ENCODE results near the gene KRTAP23-1. TPM values are rescaled to one million over a fixed set of nuclear protein-coding genes. Genes with fewer than 3 reads are reported as not detected.

KRTAP23-1 gene
- total RNA-seq, 4 donors from 2014 or later = not detected

DNA sequence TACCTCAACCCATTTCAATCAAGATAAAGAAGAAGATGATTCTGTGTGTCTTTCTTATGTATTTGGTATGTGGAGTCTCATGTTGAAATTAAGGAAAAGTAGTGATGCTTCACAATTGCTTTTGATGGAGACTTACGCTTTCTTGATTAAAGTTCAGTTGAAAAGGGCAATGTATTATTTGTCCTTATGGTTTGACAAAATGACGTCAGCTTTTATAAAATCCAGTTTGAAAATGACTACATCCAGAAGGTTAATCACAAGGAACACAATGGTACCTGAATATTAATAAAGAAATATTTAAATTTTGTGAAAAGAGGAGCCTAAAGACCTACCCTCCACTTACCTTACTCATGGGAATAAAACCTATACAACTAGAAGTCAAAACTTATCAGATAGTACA lies 32.7 kb downstream of the KRTAP23-1 start:
- DNase-seq (ENCODE audit: low spot score in 2 of 2) = no peak

GRCh38 chr21:30306884-30307283 lies 41.5 kb downstream of the KRTAP23-1 start:
- WGBS = 71% methylated on average over 2 of the region's 2 CpGs
- no peaks in the 10 kb centered on the region for H3K4me1 ChIP-seq
- TF ChIP-seq, protein P1, sequence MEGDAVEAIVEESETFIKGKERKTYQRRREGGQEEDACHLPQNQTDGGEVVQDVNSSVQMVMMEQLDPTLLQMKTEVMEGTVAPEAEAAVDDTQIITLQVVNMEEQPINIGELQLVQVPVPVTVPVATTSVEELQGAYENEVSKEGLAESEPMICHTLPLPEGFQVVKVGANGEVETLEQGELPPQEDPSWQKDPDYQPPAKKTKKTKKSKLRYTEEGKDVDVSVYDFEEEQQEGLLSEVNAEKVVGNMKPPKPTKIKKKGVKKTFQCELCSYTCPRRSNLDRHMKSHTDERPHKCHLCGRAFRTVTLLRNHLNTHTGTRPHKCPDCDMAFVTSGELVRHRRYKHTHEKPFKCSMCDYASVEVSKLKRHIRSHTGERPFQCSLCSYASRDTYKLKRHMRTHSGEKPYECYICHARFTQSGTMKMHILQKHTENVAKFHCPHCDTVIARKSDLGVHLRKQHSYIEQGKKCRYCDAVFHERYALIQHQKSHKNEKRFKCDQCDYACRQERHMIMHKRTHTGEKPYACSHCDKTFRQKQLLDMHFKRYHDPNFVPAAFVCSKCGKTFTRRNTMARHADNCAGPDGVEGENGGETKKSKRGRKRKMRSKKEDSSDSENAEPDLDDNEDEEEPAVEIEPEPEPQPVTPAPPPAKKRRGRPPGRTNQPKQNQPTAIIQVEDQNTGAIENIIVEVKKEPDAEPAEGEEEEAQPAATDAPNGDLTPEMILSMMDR (IDR thresholded peaks at IDR 0.05) = no peak
- TF ChIP-seq POLR2A (IDR thresholded peaks at IDR 0.05) = no peak
- TF ChIP-seq EP300 (IDR thresholded peaks at IDR 0.05) = no peak
- TF ChIP-seq POLR2AphosphoS5 (IDR thresholded peaks at IDR 0.05) = no peak
- H3K36me3 ChIP-seq = no peaks in the 10 kb centered on the region
- no peak for DNase-seq (ENCODE audit: low spot score in 2 of 2)
- no peaks in the 10 kb centered on the region for H3K27me3 ChIP-seq
- no peak overlapping the region for H3K27ac ChIP-seq
- no peaks in the 10 kb centered on the region for H3K9me3 ChIP-seq
- no peak overlapping the region for H3K4me3 ChIP-seq

More for the DNA sequence above, 32.7 kb downstream of the KRTAP23-1 start:
- Histone ChIP-seq H3K27me3 (no peaks in the 10 kb centered on the region), H3K4me1 (no peaks in the 10 kb centered on the region), H3K4me3 (no peak overlapping the region), H3K36me3 (no peaks in the 10 kb centered on the region), H3K27ac (no peak overlapping the region), H3K9me3 (no peaks in the 10 kb centered on the region)
- TF ChIP-seq EP300 (IDR thresholded peaks at IDR 0.05) = no peak
- TF ChIP-seq POLR2A (IDR thresholded peaks at IDR 0.05) = no peak
- TF ChIP-seq, protein P1 (IDR thresholded peaks at IDR 0.05) = no peak
- TF ChIP-seq POLR2AphosphoS5 (IDR thresholded peaks at IDR 0.05) = no peak
- WGBS = 90% methylated on average over 2 of the region's 2 CpGs

DNA sequence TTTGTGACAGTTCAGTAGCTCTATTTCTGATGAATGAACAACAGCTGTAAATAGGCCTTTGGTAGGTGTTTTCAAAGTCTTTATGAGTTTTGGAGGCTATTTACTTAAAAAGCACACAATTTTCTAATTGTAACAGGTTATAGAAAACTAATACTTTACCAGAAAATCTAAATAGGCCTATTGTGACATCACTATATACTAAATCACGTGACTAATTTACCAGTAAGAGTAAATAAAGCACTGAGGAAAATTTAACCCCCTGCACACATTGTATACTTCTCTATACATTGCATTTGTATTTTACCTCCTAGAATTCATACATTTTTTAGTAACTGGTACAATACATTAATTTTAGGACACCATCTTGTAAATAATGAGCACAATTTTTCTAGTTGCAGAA lies 43.3 kb downstream of the KRTAP23-1 start:
- DNase-seq (ENCODE audit: low spot score in 2 of 2) = no peak
- Histone ChIP-seq H3K27ac (no peak overlapping the region), H3K4me1 (no peaks in the 10 kb centered on the region), H3K36me3 (no peaks in the 10 kb centered on the region), H3K9me3 (peaks cover 6% of the 10 kb centered on the region), H3K4me3 (no peak overlapping the region), H3K27me3 (no peaks in the 10 kb centered on the region)
- WGBS = 58% methylated on average over 1 of the region's 1 CpG
- TF ChIP-seq, protein P1 (IDR thresholded peaks at IDR 0.05) = no peak
- no peak for TF ChIP-seq EP300 (IDR thresholded peaks at IDR 0.05)
- no peak for TF ChIP-seq POLR2AphosphoS5 (IDR thresholded peaks at IDR 0.05)
- TF ChIP-seq POLR2A (IDR thresholded peaks at IDR 0.05) = no peak

Other genes with a start within 250 kb of the KRTAP23-1 start
- gene CLDN17, start 181.8 kb downstream of the KRTAP23-1 start, total RNA-seq = not detected
- gene CLDN8, start 132.5 kb downstream of the KRTAP23-1 start, total RNA-seq = 10 to 100 TPM; 16.5 to 35.9 (median 19.7) TPM
- 1 to 10 TPM in 2 of 4 donors, under 1 TPM in 1, not detected in 1; 0.47 to 9.7 (median 4.5) TPM for gene KRTAP24-1, start 65.7 kb downstream of the KRTAP23-1 start, total RNA-seq
- not detected for gene KRTAP25-1, start 59.1 kb downstream of the KRTAP23-1 start, total RNA-seq
- gene KRTAP26-1, start 28.3 kb downstream of the KRTAP23-1 start, total RNA-seq = 10 to 100 TPM in 1 of 4 donors, 1 to 10 TPM in 2, not detected in 1; 3.4 to 15.0 (median 3.9) TPM
- not detected for gene KRTAP27-1, start 10.9 kb downstream of the KRTAP23-1 start, total RNA-seq
- 10 to 100 TPM in 1 of 4 donors, not detected in 3; 10.7 TPM for gene KRTAP13-2, start 23.7 kb upstream of the KRTAP23-1 start, total RNA-seq
- 1 to 10 TPM in 1 of 4 donors, not detected in 3; 9.5 TPM for gene KRTAP13-1, start 47.4 kb upstream of the KRTAP23-1 start, total RNA-seq
- not detected for gene KRTAP13-3, start 77.3 kb upstream of the KRTAP23-1 start, total RNA-seq
- not detected for gene KRTAP13-4, start 81.6 kb upstream of the KRTAP23-1 start, total RNA-seq
- not detected for gene KRTAP15-1, start 91.7 kb upstream of the KRTAP23-1 start, total RNA-seq
- 10 to 100 TPM in 1 of 4 donors, 1 to 10 TPM in 2, not detected in 1; 6.8 to 29.7 (median 8.7) TPM for gene KRTAP19-1, start 131.8 kb upstream of the KRTAP23-1 start, total RNA-seq
- gene KRTAP19-2, start 138.8 kb upstream of the KRTAP23-1 start, total RNA-seq = not detected
- gene KRTAP19-3, start 143.4 kb upstream of the KRTAP23-1 start, total RNA-seq = 10 to 100 TPM in 1 of 4 donors, not detected in 3; 41.5 TPM
- gene KRTAP19-4, start 148.6 kb upstream of the KRTAP23-1 start, total RNA-seq = not detected
- 100 to 1,000 TPM in 1 of 4 donors, 10 to 100 TPM in 1, not detected in 2; 20.8 to 130 TPM for gene KRTAP19-5, start 153.5 kb upstream of the KRTAP23-1 start, total RNA-seq
- gene KRTAP19-6, start 193.3 kb upstream of the KRTAP23-1 start, total RNA-seq = not detected
- 1 to 10 TPM in 1 of 4 donors, not detected in 3; 7.2 TPM for gene KRTAP19-7, start 212.7 kb upstream of the KRTAP23-1 start, total RNA-seq
- gene KRTAP22-2, start 241.8 kb upstream of the KRTAP23-1 start, total RNA-seq = not detected
- not detected for gene KRTAP6-3, start 243.8 kb upstream of the KRTAP23-1 start, total RNA-seq

Measured in suprapubic skin (tissue), 4 donors.